ENCODE data around the gene IER5L. TPM values are rescaled to one million over a fixed set of nuclear protein-coding genes. Genes with fewer than 3 reads are reported as not detected.

Gene IER5L
- total and polyA plus RNA-seq, 4 donors, result 0.40 to 3.3 (median 2.5) TPM

DNA sequence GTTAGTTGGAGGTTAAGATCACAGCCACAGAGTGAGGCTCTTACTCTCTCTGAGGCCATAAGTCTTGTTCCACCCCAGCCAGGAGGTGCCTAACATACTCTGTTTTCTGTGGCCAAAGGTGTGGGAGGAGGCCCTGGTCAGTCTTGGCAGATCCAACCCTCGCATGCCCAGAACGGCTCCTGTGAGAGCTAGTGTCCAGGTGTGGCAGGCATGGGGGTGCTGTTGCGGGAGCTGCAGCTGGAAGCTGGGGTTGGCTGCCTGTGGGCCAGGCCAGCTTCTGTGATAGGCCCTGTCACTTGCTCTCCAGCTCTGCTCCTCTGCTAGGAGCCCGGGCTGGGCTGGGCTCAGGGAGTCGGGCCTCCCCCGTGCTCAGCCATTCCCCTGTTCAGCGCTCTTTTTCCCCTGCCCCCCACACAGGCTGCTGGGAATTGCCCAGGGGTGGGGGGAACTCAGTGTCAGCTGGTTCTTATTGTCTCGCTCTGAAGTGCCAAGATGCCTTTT is 31.6 kb downstream of the IER5L start:
- Histone ChIP-seq H3K9me3 (ENCODE audit: control insufficient read depth in 4 of 4, low read length in 3 of 4) (no peaks in the 10 kb centered on the region), H3K27me3 (ENCODE audit: control insufficient read depth in 4 of 4, insufficient read depth in 4 of 4, low read length in 3 of 4) (no peaks in the 10 kb centered on the region), H3K9ac (ENCODE audit: low read depth in 1 of 2, low read length in 2 of 2) (peak overlapping the region in 1 of 2 donors; percentile 33), H3K27ac (ENCODE audit: low read depth in 1 of 2, low read length in 2 of 2) (peak overlapping the region; percentile 62 to 70), H3K4me1 (ENCODE audit: control insufficient read depth in 4 of 4, insufficient read depth in 4 of 4, low read length in 3 of 4) (peaks cover 3 to 36% (median 22%) of the 10 kb centered on the region in 4 donors), H3K4me3 (ENCODE audit: low read depth in 1 of 3, low read length in 3 of 3) (no peak overlapping the region), H3K36me3 (ENCODE audit: control insufficient read depth in 4 of 4, insufficient read depth in 3 of 4, low read depth in 1 of 4, low read length in 3 of 4) (peaks cover 8 to 34% (median 13%) of the 10 kb centered on the region in 4 donors)
- WGBS, result 68% methylated on average over 8 of the region's 8 CpGs
- TF ChIP-seq NR2F2 (IDR thresholded peaks at IDR 0.05) (no peak), HNF4A (conservative IDR thresholded peaks at IDR 0.05) (no peak), TAF1 (conservative IDR thresholded peaks at IDR 0.05) (no peak), HNF4G (IDR thresholded peaks at IDR 0.05) (no peak), YY1 (IDR thresholded peaks at IDR 0.05) (no peak), SP1 (IDR thresholded peaks at IDR 0.05) (no peak), FOXA2 (IDR thresholded peaks at IDR 0.05) (no peak), FOXA1 (IDR thresholded peaks at IDR 0.05) (no peak), EGR1 (IDR thresholded peaks at IDR 0.05; ENCODE audit: low read depth in 2 of 2) (no peak), GABPA (IDR thresholded peaks at IDR 0.05 in 1 of 2, conservative IDR thresholded peaks at IDR 0.05 in 1 of 2) (no peak)
- TF ChIP-seq, protein P1, sequence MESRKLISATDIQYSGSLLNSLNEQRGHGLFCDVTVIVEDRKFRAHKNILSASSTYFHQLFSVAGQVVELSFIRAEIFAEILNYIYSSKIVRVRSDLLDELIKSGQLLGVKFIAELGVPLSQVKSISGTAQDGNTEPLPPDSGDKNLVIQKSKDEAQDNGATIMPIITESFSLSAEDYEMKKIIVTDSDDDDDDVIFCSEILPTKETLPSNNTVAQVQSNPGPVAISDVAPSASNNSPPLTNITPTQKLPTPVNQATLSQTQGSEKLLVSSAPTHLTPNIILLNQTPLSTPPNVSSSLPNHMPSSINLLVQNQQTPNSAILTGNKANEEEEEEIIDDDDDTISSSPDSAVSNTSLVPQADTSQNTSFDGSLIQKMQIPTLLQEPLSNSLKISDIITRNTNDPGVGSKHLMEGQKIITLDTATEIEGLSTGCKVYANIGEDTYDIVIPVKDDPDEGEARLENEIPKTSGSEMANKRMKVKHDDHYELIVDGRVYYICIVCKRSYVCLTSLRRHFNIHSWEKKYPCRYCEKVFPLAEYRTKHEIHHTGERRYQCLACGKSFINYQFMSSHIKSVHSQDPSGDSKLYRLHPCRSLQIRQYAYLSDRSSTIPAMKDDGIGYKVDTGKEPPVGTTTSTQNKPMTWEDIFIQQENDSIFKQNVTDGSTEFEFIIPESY (IDR thresholded peaks at IDR 0.05), result no peak
- TF ChIP-seq, protein P2, sequence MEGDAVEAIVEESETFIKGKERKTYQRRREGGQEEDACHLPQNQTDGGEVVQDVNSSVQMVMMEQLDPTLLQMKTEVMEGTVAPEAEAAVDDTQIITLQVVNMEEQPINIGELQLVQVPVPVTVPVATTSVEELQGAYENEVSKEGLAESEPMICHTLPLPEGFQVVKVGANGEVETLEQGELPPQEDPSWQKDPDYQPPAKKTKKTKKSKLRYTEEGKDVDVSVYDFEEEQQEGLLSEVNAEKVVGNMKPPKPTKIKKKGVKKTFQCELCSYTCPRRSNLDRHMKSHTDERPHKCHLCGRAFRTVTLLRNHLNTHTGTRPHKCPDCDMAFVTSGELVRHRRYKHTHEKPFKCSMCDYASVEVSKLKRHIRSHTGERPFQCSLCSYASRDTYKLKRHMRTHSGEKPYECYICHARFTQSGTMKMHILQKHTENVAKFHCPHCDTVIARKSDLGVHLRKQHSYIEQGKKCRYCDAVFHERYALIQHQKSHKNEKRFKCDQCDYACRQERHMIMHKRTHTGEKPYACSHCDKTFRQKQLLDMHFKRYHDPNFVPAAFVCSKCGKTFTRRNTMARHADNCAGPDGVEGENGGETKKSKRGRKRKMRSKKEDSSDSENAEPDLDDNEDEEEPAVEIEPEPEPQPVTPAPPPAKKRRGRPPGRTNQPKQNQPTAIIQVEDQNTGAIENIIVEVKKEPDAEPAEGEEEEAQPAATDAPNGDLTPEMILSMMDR (IDR thresholded peaks at IDR 0.05; ENCODE audit: low read depth, low read length, missing input control), result no peak
- TF ChIP-seq, protein P3, sequence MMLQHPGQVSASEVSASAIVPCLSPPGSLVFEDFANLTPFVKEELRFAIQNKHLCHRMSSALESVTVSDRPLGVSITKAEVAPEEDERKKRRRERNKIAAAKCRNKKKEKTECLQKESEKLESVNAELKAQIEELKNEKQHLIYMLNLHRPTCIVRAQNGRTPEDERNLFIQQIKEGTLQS (IDR thresholded peaks at IDR 0.05), result no peak
- TF ChIP-seq, protein P4, sequence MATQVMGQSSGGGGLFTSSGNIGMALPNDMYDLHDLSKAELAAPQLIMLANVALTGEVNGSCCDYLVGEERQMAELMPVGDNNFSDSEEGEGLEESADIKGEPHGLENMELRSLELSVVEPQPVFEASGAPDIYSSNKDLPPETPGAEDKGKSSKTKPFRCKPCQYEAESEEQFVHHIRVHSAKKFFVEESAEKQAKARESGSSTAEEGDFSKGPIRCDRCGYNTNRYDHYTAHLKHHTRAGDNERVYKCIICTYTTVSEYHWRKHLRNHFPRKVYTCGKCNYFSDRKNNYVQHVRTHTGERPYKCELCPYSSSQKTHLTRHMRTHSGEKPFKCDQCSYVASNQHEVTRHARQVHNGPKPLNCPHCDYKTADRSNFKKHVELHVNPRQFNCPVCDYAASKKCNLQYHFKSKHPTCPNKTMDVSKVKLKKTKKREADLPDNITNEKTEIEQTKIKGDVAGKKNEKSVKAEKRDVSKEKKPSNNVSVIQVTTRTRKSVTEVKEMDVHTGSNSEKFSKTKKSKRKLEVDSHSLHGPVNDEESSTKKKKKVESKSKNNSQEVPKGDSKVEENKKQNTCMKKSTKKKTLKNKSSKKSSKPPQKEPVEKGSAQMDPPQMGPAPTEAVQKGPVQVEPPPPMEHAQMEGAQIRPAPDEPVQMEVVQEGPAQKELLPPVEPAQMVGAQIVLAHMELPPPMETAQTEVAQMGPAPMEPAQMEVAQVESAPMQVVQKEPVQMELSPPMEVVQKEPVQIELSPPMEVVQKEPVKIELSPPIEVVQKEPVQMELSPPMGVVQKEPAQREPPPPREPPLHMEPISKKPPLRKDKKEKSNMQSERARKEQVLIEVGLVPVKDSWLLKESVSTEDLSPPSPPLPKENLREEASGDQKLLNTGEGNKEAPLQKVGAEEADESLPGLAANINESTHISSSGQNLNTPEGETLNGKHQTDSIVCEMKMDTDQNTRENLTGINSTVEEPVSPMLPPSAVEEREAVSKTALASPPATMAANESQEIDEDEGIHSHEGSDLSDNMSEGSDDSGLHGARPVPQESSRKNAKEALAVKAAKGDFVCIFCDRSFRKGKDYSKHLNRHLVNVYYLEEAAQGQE (IDR thresholded peaks at IDR 0.05), result no peak
- TF ChIP-seq, protein P5, sequence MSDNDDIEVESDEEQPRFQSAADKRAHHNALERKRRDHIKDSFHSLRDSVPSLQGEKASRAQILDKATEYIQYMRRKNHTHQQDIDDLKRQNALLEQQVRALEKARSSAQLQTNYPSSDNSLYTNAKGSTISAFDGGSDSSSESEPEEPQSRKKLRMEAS (IDR thresholded peaks at IDR 0.05), result no peak
- no peak for DNase-seq (ENCODE audit: low spot score)

DNA sequence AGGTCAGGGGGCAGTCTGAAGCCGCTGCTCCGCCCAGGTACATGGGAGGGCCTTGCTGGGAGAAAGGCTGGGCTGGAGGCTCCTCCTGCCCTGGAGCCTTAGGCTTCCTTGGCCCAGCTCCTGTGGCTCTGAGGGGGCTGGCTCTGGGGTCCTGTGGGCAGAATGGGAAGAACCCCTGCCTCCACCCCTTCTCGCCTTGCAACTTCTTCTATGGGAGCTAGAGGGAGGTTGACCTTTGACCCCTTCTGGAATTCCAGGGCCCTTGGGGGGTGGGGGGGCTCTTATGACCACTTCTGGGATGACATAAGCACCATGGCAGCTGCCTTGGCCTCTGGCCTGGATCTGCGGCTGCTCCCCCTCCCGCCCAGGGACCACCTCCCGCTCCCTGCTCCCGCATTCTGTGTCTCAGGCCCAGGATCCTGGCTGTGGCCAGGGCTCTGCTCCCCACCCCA is 32.2 kb downstream of the IER5L start:
- Histone ChIP-seq H3K9ac (ENCODE audit: low read depth in 1 of 2, low read length in 2 of 2) (no peak overlapping the region), H3K27me3 (ENCODE audit: control insufficient read depth in 4 of 4, insufficient read depth in 4 of 4, low read length in 3 of 4) (no peaks in the 10 kb centered on the region), H3K4me1 (ENCODE audit: control insufficient read depth in 4 of 4, insufficient read depth in 4 of 4, low read length in 3 of 4) (peaks cover 6 to 43% (median 27%) of the 10 kb centered on the region in 4 donors), H3K4me3 (ENCODE audit: low read depth in 1 of 3, low read length in 3 of 3) (no peak overlapping the region), H3K9me3 (ENCODE audit: control insufficient read depth in 4 of 4, low read length in 3 of 4) (no peaks in the 10 kb centered on the region), H3K36me3 (ENCODE audit: control insufficient read depth in 4 of 4, insufficient read depth in 3 of 4, low read depth in 1 of 4, low read length in 3 of 4) (peaks cover 7 to 28% (median 13%) of the 10 kb centered on the region in 4 donors), H3K27ac (ENCODE audit: low read depth in 1 of 2, low read length in 2 of 2) (peak overlapping the region; percentile 62 to 70)
- 88% methylated on average over 7 of the region's 7 CpGs for WGBS
- peak; percentile 74 for TF ChIP-seq NR2F2 (IDR thresholded peaks at IDR 0.05)
- no peak for TF ChIP-seq EGR1 (IDR thresholded peaks at IDR 0.05; ENCODE audit: low read depth in 2 of 2)
- peak in 1 of 2 donors; percentile 25 for TF ChIP-seq RXRA (IDR thresholded peaks at IDR 0.05)
- DNase-seq (ENCODE audit: low spot score), result no peak

Data from liver (tissue), 9 donors.